Measurements from ENCODE around the gene KPNA3.
A peak's percentile ranks its signal among the peaks of the same experiment; 100 is the strongest.
"Not testable (repeated sequence)": the region's sequence is repeated elsewhere in the genome, so short reads cannot be mapped to it uniquely, and the experiment has no call there.

Gene KPNA3

GRCh38 chr13:49806126-49806536 lies 13.6 kb upstream of the KPNA3 start:
- DNase-seq, result no peak

- DNase-seq, result not testable (repeated sequence)
These were observed 10.6 kb upstream of the KPNA3 start for GRCh38 chr13:49803047-49803446.

DNA sequence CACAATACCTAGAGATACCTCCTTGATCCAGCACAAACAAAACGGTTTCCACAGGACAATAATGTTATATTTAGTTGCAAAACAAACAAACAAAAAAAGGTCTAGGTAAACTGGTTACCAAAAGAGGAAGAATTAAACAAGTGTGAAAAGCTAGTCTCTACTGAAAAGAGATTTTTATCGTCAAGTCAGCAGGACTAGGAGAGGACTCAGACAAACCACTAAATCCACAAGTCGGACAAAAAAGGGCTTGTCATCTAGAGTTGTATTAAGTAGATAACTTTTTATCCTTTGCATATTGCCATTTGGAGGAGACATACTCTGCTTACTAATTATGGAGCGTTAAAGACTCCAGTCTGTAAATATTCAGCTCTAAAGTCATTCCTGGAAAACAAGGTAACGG lies 9.9 kb upstream of the KPNA3 start:
- DNase-seq, result no peak

DNA sequence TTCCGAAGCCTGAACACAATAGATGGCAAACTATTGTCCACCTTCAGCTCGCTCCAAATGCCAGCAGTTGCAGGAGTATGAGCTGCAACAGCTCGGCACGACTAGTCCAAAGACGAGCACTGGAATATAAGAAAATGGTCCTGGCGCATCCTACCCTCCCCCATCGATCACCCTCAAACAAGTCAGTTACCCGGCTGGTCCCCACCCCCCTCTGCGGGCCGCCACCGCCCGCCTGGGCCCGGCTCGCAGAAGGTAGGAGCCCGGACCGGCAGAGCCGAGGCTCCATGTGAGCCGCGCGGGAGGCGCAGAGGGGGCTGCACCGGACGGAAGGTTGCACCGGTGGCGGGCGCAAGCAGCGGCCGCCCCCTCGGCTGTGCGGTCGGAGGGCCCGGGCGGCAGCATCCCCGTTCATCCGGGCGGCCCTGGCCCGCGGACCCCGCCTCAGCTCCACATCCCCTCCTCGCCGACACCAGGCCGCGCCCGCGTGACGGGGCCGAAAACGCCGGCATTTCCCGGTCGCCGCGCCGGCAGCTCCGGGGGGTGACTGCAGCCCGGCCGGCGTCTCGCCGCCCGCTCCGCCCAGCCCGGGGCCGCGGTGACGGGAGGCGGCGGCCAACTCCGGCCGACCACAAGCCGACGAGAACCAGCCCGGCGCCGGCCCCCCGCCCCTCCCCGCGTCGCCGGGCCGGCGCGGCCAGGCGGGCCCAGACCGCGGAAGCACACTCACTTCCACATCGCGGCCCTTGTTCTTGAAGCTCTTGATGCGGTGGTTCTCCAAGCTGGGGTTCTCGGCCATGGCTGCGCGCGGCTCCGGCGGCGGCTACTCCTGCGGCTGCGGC lies 552 bp downstream of the KPNA3 start:
- peak; percentile 25 to 41 for DNase-seq

- DNase-seq, result peak in 1 of 2 donors; percentile 2
These were observed 1.2 kb downstream of the KPNA3 start for GRCh38 chr13:49791315-49791710.

DNA sequence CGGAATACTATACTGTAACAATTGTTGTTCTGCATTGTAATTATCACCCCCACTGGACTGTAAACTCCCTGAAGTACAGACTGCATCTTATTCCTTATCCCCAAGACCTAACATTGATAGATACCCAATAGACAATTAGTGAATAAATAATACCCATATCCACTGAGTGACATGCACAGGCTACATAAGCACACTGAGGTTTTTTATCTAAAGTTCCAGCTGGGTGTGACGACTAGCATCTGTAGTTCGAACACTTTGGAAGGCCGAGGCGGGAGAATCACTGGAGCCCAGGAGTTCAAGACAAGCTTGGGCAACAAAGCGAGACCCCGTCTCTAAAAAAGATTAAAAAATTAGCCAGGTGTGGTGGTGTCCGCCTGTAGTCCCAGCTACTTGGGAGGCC lies 2.5 kb downstream of the KPNA3 start:
- no peak for DNase-seq

DNA sequence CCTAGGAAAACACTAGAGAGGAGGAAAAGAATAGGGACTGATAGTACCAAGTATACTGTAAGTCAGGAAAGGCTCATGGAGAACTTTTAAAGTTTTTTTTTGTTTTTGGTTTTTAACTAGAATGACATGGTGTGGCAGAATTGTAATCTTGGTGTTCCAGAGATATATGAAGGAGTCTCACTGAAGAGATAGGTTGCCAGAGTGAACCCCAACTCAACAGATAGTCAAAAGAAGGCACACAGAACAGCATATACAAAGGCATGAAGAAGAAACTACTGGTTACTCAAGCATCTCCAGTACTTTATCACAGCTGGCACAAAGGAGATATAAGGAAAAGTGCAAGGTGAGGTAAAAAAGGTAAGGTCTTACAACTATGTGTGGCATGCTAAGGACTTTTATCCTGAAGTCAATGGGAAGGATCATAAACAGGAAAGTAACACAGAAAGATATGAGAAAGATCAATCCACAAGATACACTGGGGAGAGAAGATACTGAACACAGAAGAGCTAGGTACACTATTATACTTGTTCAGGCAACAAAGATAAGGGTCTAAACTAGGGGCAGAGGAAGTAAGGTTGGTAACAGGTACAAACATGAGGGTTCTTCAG lies 6.0 kb downstream of the KPNA3 start:
- no peak for DNase-seq

GRCh38 chr13:49784886-49785570 lies 7.5 kb downstream of the KPNA3 start:
- no peak for DNase-seq

DNA sequence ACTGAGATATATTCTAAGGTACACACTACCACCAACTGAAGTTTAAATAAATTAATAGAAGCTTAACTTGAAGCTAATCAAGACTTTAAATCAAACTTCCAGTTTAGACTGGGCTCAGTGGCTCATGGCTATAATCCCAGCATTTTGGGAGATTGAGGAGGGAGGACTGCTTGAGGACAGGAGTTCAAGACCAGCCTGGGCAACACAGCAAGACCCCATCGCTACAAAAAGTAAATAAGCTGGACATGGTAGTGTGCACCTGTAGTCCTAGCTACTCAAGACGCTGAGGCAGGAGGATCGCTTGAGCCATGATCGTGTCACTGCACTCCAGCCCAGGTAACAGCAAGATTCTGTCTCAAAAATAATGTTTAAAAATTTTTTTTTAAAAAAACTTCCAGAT lies 8.6 kb downstream of the KPNA3 start:
- no peak for DNase-seq

DNA sequence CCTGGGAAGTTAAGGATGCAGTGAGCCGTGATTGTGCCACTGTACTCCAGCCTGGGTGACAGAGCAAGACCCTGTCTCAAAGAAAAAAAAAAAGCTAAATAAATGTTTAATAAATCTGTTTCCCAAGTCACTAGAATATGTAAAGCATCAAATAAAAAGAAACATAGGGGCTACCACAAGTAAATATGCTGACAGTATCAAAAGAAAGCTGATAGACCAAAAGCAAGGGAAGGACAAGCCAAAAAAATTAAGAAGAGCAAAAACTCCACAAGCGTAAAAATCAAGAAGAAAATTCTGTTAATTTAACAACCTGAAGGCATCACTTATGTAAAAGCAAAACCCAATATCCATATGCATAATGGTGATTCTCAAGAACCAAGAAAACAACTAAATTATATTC lies 9.7 kb downstream of the KPNA3 start:
- DNase-seq, result no peak

DNA sequence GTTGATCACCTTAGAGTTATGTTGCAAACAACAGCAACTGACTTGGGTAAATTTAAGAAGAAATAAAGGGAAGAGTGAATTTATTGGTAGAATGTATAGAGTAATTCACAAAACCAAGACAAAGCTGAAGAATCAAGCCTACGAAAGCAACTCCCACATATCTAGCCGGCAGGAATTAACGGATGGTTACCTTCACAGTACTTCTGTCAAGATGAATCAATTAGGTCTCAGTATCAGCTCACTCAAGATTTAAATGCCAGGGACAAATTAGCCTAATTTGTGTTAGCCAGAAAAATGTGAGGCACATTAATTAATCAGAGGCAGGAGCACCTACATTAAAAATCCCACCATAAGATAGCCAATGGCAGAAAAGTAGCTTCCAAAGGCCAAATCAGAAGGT lies 10.7 kb downstream of the KPNA3 start:
- no peak for DNase-seq

GRCh38 chr13:49779721-49780120 lies 12.8 kb downstream of the KPNA3 start:
- DNase-seq, result no peak

DNA sequence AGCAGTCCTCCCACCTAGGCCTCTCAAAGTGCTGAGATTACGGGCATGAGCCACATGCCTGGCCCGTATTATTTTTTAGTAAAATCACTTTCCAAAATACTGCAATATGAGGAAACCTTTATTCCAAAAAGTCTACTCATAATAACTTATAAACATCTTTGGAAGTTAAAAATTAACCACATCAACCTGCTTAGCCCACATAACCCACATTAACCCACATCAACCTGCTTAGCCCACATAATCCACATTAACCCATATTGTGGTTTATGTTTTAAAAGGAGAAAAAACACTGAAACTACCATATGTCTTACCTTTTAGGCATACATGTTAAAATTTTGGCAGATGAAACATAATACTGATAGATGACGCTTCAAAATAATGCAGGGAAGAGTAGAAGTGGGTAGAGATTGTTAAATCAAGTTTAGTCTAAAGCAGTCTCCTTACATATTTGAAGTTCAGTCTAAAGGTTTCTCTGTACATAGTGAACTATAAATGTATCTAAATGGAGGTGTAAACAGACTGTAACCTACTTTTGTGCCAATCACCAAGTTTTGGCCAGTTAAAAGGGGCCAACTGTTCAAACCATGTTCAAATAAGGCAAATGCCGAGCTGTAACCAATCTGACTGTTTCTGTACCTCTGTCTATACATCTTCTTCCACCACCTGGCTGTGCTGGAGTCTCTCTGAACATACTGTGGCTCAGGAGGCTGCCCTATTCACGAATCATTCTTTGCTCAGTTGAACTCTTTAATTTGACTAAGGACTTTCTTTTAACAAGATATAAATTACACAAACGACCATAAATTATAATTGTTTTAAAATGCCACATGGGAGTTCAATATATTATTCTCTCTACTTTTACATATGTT lies 14.5 kb downstream of the KPNA3 start:
- DNase-seq, result no peak

DNA sequence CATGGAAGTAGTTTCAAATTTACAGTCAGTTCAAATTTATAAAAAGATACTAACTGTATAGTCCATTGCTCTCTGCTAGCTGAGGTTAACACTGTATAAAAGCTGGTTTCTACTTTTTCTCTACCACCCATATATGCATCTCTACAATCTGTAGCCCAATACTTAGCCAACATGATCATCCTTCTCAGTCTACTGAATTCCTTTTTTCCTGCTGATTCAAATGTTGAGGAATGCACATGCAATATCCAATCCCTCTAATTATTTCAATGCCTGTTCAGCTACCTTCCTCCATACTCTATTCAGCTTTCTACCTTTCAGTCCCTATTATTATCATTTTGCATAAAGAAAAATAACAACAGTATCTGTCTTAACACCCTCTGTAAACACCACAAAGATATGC lies 15.6 kb downstream of the KPNA3 start:
- DNase-seq, result no peak

DNA sequence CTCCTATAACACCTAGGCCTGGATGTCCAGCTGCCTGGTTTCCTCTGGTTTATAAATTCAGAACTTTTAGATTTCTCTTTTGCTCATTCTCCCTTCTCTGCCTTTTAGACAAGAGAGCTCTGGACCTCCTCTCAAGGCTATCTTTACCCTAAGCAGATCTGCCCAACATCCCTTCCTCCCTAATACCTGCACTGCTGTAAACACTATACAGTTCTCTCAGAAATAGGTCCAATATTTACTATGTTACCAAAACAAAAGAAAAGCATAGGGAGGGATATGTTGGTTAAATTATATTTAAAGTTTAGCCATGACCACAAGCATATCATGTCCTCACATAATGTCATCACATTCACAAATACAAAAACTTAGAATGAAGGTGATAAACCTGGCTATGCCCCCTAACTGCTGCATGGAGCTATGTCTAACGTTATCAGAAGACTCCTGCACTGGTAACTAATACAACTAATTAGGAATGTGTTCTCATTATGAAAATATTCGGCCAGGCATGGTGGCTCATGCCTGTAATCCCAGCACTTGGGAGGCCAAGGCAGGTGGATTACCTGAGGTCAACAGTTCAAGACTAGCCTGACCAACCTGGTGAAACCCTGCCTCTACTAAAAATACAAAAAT lies 18.0 kb downstream of the KPNA3 start:
- no peak for DNase-seq

GRCh38 chr13:49772828-49773227 lies 19.7 kb downstream of the KPNA3 start:
- no peak for DNase-seq

DNA sequence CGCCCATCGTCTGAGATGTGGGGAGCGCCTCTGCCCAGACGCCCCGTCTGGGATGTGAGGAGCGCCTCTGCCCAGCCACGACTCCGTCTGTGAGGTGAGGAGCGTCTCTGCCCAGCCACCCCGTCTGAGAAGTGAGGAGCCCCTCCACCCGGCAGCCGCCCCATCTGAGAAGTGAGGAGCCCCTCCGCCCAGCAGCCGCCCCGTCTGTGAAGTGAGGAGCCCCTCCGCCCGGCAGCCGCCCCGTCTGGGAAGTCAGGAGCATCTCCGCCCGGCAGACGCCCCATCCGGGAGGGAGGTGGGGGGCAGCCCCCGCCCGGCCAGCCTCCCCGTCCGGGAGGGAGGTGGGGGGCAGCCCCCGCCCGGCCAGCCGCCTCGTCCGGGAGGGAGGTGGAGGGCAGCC lies 30.7 kb downstream of the KPNA3 start:
- not testable (repeated sequence) for DNase-seq

DNA sequence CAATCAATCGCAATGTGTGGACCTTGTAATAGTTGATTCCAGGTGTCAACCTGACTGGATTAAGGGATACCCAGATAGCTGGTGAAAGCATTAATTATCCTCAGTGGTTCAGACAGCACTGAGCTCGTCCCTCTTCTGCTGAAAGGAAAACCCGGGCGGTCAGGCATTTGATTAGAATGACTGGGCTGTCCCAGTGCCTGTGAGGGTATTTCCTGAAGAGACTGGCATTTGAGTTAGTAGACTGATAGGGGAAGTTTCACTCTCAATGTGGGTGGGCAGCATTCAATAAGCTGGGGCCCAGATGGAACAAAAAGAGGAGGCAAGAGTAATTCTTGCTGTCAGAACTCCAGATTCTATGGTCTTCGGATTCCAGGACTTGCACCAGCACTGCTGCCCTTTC lies 31.9 kb downstream of the KPNA3 start:
- no peak for DNase-seq

- no peak for DNase-seq
These were observed 33.0 kb downstream of the KPNA3 start for GRCh38 chr13:49759503-49759902.

GRCh38 chr13:49756263-49756662 lies 36.2 kb downstream of the KPNA3 start:
- no peak for DNase-seq

GRCh38 chr13:49754146-49754545 lies 38.3 kb downstream of the KPNA3 start:
- no peak for DNase-seq

DNA sequence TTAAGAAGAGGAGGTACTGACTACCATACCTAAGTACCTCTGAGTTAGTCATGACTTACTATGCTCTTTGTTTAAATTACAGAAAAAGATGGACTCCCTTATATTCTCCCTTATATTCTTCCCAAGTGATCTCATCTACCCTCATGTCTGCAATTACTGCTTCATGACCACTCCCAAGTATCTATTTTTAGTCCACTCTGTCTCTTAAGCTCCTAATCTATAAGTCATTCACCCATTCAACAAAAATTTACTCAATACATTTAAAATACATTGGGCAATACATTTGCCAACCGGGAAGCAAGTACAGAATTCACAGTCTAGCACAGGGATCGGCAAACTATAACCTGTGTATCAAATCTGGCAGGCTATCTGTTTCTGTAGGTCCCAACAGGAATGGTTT lies 42.6 kb downstream of the KPNA3 start:
- DNase-seq, result no peak

DNA sequence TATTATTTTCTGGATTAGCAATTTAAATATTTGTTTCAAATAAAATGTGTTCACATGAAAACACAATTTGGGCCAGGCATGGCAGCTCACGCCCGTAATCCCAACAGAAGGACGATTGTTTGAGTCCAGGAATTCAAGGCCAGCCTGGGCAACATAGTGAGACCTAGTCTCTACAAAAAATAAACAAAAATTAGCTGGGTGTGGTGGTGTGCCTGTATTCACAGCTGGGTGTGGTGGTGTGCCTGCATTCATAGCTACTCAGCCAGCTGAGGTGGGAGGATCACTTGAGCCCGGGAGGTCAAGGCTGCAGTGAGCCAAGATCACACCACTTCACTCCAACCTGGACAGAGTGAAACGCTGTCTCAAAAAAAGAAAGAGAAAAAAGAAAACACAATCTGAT lies 46.4 kb downstream of the KPNA3 start:
- DNase-seq, result no peak
